Activated T-cell treated with anti-CD3 and anti-CD28 coated beads for 48 hours (primary cell): Measurements from ENCODE around the gene HACL1.
A peak's percentile ranks its signal among the peaks of the same experiment; 100 is the strongest.
"Not testable (repeated sequence)": the region's sequence is repeated elsewhere in the genome, so short reads cannot be mapped to it uniquely, and the experiment has no call there.

Experiments used
- DNase-seq: peaks from one replicate; pipeline ENCODE4 v3.0.0-alpha.2; 2020; ENCODE audit warnings: low read depth

HACL1 gene

DNA sequence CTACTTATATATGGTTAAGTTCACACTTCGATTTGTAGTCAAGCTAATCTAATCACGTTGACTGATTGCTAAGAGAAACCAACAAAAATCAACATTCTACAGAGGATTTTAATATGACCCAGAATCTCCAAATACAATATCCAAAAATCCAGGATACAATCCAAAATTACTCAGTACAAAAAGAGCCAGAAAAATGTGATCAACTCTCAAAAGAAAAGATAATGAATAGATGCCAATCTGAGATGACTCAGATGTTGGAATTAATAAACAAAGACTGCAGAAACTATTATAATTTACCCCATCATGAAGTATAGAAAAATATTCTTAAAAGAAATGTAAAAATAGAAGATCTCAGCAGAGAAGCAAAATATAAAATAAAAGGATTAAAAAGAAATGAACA, 22.3 kb downstream of the HACL1 start:
- no peak for DNase-seq

DNA sequence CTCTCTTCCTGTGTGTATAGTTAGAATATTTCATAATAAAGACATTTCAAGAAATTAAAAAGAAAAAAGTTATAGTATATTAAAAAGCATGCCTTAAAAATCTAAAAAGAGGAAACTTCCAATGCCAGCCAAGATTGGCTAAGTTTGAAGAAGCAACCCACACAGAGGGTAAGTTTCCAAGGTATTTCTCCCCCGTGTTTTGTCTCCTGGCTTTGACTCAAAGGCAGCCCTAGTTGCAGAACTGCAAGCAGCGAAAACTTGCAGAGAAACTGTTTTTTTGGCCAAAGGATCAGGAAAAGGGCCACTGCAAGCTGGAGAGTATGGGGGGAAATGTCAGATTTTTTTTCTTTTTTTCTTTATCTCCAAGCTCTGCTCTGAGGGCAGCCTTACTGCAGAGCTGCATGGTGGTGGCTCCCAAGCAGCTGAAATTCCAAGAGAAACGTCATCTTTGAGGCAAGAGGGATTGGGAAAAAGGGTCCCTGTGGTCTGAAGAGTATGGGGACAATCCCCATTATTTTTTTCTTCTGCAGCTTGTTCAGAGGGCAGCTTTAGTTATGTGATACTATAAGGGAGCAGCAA, 23.0 kb downstream of the HACL1 start:
- no peak for DNase-seq

DNA sequence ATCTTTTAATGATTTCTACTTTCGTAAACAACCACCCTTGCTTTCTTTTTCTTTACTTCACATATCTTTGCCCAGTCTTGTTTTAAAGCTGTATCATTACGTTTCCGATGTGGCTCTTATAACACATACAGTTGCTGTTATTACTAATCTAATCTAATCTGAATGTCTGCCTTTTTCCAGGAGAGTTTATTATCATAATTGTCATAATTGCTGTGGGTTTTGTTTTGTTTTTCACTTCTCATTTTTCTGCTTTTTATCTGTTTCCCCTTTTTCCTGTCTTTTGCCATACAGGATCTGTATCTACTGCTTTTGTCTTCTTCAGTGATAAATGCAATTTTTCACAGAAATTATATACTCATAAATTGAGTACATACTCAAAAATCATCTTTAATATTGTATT, 24.9 kb downstream of the HACL1 start:
- no peak for DNase-seq

DNA sequence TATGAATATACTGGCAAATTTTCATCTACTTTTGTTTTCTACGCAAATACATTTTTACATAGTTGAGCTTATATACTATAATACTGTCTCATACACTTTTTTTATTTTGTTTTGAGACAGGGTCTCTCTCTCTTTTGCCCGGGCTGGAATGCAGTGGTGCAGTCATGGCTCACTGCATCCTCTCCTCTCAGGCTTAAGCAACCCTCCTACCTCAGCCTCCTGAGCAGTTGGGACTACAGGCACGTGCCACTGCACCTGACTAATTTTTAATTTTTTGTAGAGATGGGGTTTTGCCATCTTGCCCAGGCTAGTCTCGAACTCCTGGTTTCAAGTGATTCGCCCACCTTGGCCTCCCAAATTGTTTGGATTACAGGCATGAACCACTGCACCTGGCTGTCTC, 25.9 kb downstream of the HACL1 start:
- DNase-seq = no peak

DNA sequence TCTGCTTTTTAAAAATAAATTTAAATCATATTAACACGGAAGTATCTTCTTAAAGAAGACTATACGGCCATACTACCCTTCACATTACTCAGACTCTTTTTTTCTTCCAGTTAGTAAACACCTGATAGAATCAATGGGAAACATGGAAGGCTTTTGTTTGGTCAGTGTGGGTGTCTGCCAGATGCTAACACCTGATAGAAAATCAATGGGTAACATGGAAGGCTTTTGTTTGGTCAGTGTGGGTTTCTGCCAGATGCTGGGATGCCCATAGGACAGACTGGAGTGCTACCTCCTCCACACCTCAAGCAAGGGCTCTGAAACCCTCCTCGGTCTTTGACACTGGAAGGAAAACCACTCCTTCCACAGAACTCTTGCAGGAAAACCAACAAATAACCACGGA, 29.2 kb downstream of the HACL1 start:
- DNase-seq = no peak

DNA sequence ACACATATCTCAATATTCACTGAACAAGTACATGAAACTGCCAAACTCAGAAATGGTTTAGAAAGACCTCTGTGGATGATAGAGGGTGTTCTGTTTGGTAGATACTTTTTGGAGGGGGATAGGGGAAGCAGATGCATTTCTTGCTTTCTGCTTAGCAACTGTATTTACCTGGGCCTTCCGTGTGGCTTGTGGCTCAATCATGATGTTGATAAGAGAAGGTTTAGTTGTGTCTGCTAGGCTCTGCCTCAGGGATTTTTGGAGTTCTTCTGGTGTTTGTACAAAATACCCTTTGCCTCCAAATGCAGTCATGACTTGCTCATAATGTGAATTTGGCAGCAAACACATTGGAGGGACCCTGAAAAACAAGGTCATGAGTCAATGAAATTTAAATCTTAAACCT, 38.2 kb downstream of the HACL1 start:
- DNase-seq = no peak

DNA sequence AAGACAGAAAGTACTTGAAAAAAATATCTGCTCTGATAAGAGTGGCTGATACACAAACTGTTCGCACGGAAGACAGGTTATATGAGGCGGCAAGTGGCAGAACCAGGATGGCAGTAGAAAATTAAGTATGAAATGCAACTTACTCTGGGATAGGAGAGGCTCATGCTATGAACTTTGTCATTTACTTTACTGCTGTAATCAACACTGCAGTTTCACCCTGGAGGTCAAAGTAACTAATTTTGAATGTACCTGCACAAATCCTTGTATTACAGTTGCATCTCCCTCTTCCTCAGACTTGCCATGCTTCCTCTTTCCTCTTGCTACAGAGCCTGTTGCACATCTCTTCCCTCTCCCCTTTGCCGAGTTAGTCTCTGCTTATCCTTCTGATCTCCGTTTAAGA, 38.8 kb downstream of the HACL1 start:
- no peak for DNase-seq

DNA sequence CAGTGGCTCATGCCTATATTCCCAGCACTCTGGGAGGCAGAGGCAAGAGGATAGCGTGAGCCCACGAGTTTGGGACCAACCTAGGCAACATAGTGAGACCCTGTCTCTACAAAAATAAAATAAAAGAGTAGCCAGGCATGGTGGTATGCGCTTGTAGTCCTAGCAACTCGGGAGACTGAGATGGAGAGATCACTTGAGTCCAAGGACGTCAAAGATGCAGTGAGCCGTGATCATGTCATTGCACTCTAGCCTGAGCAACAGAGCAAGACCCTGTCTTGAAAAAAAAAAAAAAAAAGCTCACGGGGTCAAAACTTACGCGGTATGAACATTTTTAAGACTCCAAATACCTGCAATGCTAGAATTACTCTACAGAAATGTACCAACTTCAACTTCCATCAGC, 42.8 kb downstream of the HACL1 start:
- DNase-seq = no peak

DNA sequence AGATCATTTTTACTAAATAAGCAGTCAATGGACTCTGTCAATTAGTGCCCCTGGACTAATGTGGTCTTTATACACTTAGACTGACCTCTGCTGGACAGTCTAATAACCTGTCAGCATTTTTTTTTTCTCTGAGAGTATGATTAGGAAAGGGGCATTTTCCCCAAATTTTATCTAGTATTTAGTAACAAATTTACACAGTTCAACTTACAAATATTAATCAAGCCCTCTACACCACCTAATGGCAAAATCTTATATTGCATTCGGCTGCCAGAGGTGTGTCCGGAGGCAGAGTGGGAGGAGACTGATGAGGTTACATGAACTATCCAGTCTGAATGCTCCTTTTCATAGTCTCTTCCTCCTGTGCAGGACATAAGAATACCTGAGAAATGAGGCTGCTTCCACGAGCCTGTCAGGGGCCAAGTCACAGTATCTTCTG, 43.8 kb downstream of the HACL1 start:
- peak; percentile 28 for DNase-seq

DNA sequence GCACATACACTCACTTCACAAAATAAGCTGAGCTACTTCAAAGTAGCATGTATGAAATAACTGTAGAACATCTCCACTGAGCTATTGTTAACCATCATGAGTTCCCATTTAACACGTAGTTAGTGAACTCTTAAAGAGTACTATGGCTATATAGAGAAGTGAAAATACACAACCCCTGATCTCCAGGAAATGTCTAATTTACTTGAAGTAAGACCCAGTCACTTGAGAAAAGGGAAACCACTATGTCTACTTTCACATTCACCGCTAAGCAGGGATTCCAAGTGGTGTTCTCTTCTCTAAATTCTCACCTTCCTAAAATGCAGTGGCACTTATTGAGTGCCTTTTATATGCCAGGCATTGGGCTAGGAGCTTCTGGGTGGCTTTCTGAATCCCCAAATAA, 44.9 kb downstream of the HACL1 start:
- DNase-seq = no peak

DNA sequence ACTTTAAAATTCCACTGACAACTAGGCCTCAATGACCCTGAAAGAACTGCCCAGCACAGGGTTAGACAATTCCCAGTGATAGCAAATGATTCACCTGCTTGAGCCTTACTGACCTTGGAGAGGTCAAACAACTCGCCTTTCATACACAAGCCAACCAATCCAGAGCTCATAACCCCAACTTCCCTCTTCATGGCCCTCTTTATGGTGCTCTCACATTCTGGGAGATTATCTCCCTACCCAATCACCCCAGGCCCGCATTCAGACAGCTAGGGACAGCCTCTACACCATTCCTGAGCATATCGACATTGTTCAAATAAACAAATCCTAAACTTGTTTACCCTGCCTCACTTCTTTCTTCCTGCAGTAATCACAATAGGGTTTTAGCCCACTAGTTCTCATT, 47.6 kb downstream of the HACL1 start:
- no peak for DNase-seq

DNA sequence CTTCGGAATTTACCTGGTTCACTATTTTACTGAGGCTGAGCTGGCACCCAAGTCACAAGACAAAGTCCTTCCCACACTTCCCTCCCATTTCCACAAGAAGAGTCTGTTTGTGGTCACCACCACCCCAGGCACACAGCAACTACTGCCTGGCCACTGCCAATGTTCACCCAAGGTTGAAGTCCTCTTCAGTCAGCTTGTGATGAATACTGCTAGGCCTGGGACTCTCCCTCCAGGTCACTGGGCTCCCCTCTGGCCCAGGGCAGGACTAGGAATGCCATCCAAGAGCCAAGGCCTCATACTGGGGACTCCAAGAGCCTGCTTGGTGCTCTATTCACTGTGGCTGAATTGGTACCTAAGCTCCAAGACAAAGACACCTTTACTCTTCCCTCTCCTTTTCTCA, 49.5 kb downstream of the HACL1 start:
- no peak for DNase-seq

DNA sequence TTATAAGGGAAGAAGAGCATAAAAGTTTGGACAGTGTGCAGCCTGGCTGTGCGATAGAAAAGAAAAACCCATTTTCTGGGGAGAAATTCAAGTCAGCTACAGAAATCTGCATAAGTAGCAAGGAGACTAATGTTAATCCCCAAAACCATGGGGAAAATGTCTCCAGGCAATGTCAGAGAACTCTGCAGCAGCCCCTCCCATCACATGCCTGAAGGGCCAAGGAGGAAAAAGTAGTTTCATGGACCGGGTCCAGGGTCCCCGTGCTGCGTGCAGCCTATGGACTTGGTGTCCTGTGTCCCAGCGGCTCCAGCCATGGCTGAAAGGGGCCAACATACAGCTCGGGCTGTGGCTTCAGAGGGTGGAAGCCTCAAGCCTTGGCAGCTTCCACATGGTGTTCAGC, 51.5 kb downstream of the HACL1 start:
- DNase-seq = no peak

DNA sequence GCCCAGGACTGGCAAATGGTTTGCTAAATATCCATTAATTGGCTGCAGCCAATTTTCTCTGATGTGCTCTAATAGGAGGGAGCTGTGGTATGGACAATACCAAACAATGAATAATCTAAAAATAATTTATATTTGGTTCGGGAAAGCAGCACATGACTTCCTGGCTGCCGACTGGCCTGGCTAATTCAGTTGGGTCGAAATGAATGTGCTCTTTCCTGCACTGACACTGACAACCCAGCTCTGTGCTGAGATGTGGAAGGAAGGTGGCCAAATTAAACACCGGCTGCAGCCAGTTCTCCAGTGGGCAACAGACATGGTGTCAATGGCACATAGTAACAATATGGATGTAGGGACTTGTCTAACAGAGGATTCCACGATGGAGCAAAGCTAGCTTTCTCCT, 58.8 kb downstream of the HACL1 start:
- no peak for DNase-seq

DNA sequence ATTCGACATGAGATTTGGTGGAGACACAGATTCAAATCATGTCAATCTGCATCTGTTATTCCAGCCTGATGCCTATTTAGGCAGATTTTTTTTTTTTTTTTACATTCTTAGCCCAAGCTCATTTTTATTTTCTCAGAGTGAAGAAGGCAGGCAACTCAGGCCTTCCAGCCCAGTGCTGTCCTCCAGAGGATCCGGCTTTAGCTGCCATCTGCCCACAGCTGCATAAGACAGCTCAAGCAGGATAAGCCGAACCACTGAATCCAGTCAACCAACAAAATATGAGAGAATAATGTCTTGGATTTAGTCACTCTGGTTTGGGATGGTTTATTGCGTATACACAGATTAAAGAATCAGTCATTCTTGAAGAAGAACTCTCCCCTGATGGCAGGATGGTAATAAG, 60.0 kb downstream of the HACL1 start:
- no peak for DNase-seq

DNA sequence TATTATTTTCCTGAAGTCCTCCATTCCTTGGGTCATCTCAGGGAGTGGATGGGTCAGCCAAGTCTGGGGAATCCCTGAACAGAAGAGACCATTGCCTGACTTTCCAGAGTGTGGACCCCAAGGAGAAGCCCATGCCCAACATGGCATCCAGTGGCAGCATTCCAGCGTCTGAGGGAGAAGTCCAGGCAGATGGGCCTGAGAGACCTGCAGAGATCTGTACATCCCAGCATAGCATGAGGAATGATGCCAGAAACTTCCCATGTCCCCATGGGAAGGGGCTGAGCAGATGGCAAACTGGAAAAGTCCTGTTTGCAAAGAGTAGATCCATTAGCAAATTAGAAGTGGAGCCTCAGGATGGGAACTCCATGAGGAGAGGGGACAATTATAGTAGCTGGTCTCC, 62.3 kb downstream of the HACL1 start:
- DNase-seq = no peak

DNA sequence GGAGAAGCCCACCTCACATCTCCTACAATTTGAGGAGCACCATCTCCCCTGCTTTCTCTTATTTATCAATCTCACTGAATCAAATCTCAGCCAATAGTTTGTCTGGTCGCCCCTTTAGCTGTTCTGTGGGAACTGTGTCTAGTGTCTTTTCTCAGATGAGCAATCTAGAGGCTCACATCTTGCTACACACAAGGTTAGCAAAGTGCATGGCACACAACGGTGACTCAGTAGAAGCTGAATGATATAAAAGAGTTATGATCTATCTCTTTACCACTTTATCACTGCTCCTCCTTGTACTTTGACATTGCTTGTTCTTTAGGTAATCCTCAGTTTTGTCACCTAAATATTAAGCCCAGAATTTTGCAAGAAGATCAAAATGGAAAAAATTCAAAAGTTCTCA, 63.0 kb downstream of the HACL1 start:
- no peak for DNase-seq

DNA sequence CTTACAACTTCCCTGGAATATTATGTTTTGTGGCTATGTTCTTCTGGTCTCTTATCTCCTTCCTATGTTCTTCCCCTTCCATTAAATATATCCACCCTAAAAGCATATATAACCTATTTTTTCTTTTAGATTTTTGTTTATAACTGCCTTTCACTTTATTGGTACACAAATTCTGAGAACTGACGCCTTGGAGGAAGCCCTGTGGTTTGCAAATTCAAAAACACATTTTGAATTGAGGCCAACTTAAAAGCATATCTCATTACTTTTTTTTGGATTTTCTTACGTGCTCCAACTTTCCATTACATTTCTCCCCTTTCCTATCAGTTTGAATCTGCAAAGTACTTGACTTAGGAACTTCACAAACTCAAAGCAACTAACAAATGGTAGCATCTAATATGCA, 64.5 kb downstream of the HACL1 start:
- no peak for DNase-seq

DNA sequence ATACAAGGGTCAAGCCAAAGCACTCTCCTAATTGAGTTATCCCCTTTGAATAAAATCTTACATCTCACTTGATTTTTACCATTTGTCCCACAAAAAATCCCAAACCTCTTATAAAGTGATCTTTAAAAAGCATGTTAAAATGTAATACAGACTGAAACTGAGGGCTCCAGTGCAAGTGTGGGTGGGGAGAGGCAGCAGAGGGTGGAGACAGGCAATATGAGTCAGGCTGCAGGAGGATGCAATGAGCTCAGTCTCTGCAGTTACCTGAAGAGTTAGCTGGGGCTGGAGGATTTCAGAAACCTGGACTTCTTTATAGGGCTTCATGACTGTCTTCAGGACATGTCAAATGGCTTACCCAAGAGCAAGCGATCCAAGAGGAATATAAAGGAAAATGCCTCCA, 65.6 kb downstream of the HACL1 start:
- peak; percentile 30 for DNase-seq

DNA sequence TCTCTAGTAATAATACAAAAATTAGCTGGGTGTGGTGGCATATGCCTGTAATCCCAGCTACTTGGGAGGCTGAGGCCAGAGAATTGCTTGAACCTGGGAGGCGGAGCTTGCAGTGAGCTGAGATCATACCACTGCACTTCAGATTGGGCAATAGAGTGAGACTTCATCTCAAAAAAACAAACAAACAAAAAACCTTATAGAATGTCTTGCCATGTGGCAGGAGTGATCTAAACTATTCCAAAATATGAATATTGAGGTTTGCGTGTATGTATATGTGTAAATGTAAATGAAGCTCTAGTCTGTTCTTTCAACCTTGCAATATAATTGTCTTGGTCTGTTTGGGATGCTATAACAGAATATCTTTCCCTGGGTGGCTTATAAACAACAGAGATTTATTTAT, 68.8 kb downstream of the HACL1 start:
- not testable (repeated sequence) for DNase-seq

DNA sequence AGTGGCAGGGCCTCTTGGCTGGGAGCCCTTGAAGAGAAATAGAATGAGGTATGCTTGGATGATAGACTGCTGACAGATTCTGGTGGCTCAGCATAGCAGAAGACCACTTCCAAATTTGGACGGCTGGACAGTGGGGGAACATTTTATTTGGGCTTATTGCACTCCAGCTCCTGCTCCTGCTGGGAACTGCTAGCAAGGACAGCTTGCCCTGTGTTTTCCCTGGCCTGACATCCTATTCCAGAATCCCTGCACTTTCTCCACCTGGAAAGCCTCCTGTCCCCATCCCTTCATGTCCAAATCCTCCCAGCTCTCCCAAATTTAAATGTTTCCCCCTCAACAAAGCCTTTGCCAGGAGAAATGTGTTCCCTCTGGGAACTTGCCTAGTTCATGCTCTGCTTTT, 70.0 kb downstream of the HACL1 start:
- DNase-seq = no peak

DNA sequence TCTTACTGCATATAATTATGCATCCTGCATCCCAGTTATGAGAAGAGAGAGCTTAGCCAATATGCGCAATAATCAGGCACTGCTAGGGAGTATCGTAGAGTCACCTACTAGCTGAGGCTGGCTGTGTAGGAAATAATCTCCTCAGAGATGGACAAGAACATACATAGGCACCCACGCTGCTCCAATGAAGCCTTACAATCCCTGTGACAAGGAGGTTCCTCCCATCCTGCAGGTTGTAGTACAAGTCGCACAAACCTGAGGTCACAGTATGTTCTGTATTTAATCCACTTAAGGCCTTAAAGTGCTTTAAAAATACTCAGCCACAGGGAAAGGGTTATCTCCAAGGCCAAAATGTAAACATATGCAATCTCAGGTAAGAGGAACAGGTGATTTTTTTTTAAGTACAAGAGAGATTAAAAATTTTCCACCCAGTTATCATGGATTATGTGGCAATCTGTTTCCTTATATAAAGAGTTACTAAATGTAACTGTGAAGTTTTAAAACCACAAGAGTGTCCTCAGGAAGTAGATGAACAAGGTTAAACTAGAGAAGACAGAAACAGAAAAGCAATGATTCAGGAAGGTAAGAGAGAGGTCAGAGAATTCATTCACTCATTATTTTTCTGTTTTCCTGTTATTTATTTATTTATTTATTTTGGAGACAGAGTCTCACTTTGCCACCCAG, 72.4 kb downstream of the HACL1 start:
- no peak for DNase-seq

DNA sequence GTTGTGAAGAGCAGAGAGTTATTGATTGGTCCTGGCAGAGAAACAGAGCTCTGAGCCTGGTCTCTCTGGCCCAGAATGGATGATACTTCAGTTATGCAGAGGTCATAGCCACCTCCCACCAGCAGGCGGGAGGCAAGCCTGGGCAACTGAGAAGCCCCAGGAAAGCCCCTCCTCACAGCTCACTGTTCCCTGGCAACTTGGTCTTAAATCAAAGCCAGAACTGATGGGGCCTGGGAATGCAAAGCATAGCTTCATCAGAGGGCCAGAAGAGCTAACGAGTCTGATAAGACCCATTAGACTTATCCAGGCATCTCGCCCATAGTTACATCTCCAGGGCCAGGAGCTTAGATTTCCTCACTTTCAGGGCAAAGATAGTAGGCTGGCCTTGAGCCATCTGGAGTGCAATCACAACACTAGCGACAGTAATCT, 74.3 kb downstream of the HACL1 start:
- no peak for DNase-seq

DNA sequence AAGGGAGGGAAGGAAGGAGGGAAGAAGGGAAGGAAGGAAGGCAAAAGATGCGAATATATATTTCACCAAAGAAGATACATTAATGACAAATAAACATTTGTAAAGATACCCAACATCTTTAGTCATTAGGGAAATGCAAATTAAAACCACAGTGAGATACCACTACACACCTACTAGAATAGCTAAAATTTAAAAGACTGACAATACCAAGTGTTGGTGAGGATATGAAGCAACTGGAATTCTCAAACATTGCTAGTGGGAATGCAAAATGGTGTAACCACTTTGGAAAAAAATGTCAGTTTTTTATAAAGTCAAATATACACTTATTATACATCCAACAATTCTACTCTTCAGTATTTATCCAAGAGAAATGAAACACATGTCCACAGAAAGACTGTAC, 75.6 kb downstream of the HACL1 start:
- no peak for DNase-seq
